Suppressor macrophage (primary cell): ENCODE measurements around the gene CIBAR2.

Experiments used
- DNase-seq, 4 experiments: peaks; one replicate each; pipeline ENCODE4 v3.0.0-alpha.2; 2020 to 2022

CIBAR2 gene

DNA sequence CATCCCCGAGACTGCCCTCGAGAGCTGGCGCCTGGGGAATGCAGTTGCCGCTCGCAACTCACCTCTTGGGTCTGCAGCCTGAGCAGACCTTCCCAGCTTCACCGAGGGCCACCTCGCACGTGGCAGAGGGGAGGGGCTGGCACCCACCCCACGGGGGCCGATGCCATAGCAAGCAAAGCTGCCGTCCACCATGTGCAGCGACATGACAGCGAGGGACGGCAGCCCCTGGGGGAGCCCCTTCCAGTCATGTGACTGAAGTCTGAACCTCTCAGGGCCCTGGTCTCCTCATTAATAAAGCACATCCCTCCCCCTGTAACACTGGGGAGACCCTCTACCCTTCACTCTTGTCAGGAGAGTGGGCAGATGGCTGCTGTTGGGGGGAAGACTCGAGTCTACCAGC is 30.5 kb downstream of the CIBAR2 start:
- DNase-seq, result no peak

DNA sequence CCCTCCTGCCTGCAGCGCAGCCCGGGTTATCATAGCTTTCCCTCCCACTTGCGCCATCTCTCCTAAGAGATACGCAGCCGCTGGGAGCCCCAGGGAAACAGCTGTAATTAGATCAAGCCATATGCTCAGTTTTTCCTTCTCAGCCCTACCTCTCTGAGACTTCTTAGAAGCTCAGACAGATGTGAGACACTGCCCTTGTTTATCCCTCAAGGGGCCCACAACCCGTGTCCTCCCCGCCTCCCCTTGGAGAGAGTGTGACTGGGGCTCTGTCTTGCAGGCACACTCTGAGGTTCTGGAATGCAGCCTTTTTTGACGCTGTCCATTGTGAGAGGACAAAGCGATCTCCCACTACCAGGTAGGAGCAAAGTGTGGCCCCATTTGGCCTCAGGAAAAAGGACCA is 31.2 kb downstream of the CIBAR2 start:
- DNase-seq, result no peak

DNA sequence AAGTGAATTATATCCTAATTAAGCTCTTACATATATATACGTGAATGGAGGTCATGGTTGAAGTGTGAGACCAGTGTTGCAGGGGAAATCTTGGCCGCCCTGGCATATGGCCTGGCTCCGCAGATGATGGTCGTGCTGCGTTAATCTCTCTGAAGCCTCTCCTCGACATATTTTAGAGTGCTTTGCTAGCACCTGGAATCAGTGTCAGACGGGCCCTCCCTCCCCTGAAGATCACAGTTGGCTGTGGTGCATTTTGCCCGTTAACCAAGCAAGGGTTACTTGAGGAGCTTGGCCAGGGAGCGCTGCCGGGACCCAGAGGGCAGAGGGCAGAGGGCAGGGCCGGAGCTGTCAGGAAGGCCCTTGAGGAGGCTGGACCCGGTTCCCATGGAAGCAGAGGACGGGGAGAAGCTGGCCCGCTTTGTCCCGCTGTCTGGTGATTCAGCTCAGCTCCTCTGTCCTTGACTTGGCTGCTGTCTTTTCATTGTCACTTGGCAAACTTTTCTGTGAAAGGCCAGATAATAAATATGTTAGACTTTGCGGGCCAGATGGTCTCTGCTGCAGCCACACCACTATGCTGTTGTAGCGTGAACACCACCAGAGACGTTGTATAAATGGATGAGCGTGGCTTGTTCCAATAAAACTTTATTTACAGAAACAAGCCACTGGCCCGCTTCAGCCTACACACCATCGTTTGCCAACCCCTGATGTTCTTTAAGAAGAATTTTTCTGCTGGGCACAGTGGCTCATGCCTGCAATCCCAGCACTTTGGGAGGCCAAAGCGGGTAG is 32.3 kb downstream of the CIBAR2 start:
- no peak for DNase-seq

GRCh38 chr16:85078952-85079351 is 33.3 kb downstream of the CIBAR2 start:
- DNase-seq, result no peak

DNA sequence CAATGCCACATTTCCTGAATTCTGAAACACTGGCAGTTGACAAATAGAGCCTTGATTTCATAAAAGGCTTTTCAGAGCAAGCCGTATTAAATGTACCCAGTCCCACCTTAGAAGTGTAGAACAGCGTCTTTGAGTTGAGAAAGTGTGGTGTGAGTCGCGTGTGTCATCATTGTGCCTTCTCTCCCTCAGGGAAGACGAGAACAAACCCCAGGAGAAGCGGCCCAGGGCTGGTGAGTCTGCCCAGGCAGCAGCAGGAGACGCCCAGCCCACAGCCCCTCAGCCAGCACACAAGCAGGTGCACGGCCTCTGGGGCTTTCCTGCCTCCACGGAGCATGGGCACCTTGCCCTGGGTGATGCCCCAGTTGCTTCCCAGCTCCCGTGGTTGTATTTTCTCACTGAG is 34.0 kb downstream of the CIBAR2 start:
- DNase-seq, result no peak

GRCh38 chr16:85077576-85078125 is 34.6 kb downstream of the CIBAR2 start:
- no peak for DNase-seq

DNA sequence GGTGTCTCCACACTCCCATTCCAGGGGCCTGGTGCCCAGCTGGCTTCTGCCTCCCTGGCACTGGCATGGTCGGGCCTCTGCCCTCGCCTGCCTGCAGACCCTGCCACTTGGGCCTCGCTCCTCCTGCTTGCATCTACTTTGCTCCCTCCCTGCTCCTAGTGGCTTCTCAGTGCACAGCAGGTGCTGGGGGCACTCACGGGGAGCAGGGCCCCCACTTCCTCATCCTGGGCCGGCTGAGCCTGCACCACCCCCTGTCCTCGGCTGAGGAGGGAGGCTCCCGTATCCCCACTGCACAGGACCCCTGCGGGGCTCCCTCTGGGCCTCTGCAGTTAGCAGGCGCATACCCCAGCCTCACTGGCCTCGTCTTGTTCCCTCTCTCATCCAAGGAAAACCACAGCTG is 35.2 kb downstream of the CIBAR2 start:
- peak in 1 of 4 experiments; percentile 21 for DNase-seq

DNA sequence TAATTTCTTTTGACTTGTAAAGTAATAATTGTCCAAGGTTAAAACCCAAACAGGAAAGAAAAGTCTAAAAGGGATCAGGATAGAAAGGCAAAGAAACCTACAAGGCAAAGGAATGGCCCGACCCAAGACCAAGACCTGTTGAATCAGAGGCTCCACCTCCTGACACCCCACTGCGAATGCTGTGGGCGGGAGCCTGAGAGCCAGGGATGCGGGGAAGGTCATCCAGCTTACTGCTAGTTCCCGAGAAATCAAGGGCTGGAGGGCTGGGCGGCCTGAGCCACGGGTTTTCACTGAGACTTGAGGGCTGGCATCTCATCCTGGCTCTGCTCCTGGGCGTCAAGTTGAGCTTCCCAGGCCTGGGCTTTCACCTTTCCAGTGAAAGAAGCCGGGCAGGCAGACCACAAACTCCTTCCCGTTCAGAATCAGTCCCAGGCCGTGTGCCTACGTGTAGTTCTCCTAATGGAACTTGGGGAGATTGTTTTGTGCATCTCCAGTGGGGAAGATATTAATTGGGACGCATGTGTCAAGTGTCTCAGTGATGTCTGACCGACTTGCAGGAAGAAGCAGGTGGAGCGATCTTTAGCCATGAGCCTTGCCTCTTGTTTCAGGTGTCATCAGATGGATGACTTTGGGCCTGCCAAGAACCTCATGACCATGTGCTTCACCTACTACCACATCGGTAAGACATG is 36.9 kb downstream of the CIBAR2 start:
- DNase-seq, result no peak

GRCh38 chr16:85074225-85074914 is 37.9 kb downstream of the CIBAR2 start:
- no peak for DNase-seq

DNA sequence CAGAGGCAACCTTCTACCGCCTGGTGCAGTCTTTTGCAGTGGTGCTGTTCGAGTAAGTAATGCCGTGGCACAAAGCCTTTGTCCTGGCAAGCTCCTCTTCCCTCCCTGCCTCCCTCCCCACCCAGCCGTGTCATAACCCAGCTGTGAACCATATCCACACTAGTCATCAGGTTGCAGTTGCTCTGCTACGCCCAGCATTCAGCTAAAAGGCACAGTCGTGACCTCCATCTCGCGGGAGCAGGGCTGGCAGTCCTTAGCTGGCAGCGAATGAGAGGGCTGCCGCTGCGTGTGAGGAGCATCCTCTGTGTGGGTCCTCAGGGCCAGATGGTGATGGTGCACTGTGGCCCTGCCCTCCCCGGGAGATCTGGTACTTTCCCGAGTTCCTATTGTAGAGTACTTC is 39.3 kb downstream of the CIBAR2 start:
- no peak for DNase-seq

DNA sequence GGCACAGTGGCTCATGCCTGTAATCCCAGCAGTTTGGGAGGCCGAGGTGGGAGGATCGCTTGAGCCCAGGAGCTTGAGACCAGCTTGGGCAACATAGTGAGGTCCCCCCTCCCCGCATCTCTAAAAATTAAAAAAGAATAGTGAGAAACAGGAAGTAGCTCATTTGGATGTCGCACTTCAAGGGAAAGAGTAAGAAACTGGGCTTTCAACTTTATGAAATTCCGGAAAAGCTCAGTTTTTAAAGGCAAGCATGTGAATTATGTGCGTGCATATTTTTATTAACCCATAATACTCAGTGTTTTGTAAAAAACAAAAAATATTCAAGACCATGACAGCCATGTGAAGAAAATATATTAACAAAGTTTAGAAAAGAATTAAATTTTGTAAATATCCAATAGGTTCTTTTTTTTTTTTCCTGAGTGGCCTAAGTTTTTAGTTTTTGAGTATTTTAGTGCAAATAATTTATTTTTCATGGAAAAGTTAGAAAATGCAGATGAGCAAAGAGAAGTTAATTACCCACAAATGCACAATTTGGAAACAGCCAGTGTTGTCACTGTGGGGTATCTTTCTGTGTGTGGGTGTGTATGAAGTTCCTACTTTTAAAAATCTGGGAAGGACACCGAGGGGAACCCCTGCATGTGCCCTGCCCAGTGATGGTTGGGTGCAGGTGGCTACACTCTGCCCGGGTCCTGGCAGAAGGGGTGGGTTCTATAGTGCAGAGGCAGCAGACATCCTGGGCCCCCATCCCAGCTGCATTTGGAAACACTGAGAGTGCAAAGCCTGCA is 40.0 kb downstream of the CIBAR2 start:
- DNase-seq, result peak in 3 of 4 experiments; percentile 37 to 46 (median 39)

DNA sequence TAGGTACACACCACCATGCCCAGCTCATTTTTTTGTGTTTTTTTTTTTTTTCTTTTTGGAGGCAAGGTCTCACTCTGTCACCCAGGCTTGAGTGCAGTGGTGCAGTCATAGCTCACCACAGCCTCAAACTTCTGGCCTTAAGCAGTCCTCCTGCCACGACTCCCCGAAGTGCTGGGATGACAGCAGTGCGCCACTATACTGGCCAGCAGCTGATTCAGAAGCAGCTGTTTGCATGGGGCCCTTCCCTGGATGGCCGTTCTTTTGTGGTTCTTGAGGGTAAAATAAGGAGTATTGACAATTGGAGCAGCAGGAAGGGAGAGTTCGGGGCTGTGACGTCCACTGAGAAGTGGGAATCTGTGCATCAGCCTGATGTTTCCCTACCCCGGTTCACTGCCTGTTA is 43.1 kb downstream of the CIBAR2 start:
- DNase-seq, result no peak

- DNase-seq, result no peak
Observed at GRCh38 chr16:85068746-85069145, 43.5 kb downstream of the CIBAR2 start.

GRCh38 chr16:85067426-85067825 is 44.8 kb downstream of the CIBAR2 start:
- no peak for DNase-seq

GRCh38 chr16:85067024-85067423 is 45.2 kb downstream of the CIBAR2 start:
- DNase-seq, result no peak

DNA sequence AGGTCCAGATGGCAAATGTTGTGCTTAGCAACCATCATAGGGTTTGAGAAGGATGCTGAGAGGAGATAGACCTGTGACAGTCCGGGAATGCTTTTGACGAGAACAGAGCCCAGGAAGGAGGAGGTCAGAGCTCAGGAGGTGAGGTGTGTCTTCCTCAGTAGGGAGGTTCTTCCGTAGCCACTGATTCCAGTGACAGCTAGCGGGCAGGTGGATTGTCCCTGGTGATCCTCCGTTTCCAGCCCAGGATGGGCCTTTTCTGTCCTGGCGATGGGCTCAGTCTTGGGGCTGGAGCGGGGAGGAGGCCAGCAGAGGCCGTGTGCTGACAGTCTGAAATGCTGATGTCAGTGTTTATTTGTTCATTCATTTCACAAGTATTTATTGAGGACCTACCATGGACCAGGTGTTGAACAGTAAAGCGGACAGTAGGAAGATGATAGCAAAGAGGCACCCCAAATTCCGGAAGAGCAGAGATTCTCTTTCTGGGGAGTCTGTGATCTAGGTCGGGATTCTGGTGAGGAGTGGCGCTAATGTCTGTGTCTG is 45.9 kb downstream of the CIBAR2 start:
- DNase-seq, result no peak

DNA sequence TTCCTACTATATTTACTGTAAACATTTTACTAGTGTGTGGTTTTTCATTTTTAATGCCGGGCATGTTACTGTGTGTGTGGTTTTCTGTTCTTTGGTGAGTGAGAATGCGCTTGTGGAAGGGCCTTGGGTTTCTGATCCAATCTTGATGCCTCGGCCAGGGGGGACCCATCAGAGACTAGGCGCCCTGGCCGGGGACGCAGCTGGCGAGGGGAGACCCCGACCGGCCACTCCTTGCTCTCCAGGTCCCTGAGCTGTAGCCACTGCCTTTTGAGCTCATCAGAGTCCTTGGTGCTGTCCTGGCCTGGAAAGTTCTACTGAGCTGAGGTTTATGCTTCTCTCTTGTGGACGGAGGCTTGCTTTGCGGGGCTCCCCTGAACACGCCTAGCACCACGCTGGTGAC is 47.2 kb downstream of the CIBAR2 start:
- DNase-seq, result no peak

GRCh38 chr16:85064186-85064585 is 48.1 kb downstream of the CIBAR2 start:
- no peak for DNase-seq

- peak; percentile 42 to 73 (median 66) for DNase-seq
Observed at GRCh38 chr16:85062845-85063244, 49.4 kb downstream of the CIBAR2 start.

DNA sequence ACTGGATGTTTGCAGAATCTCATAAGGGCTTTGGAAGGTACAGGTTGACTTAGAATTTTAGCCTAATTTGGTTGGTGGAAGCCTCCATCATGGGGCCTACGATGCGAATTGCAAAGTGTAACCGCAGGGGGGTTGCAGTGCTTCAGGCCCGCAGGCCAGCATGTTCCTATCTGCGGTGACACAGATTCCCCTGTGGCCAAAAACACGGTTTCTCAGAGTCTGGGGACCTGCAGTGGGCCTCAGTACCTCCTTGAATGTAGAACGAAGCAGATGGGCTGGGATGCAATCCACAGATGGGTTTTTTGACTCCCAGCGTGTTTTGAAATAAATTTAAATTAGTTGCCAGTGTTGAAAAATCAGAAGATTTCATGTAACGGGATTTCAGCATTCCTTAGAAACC is 49.9 kb downstream of the CIBAR2 start:
- DNase-seq, result no peak

DNA sequence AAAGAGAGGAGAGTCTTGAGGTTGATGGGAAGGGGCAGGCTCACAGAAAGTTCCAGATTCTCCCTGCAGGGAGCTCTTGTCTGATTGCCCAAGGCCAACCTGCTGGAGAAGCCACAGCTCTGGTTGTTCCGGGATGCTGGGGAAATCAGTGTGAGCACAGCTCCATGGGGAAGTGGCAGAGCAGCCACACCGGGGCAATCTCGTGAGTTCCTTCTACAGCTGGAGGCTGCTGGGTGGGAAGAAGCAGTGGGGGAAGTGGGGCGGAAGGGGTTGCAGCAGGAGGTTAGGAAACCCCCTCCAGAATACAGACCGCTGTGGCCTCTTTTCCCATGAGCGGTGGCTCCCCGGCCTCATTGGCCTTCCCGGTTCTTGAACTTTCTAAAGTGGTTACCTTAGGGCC is 50.7 kb downstream of the CIBAR2 start:
- DNase-seq, result peak; percentile 92 to 97 (median 96)

DNA sequence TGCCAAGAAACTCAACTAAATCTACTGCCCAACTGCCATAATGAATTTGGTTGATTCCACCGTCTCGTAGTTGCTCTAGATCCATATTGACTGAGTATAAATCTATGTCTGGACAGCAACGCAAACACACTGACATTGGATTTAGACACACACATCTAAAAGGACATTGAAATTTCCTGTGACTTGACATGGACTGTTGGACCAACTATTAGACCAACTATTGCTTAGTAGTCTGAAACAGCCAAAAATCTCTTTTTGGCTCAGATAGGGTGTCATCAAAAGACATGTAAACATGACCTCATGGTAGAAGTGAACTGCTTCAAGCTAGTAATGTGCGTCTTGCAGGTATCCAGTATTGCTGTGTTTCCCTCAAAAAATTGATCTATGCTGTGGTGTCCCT is 53.4 kb downstream of the CIBAR2 start:
- no peak for DNase-seq
